Peyer's patch (tissue), 4 donors: ENCODE data around the gene MAPK8IP1. TPM values are rescaled to one million over a fixed set of nuclear protein-coding genes. Genes with fewer than 3 reads are reported as not detected.

ENCODE experiments used
- DNase-seq, 3 donors: peaks; one replicate each; pipeline ENCODE4 v3.0.0-alpha.2; 2017 to 2019
- H3K27ac ChIP-seq, 4 donors: fragments of 200-600 bp; sonication (generic); one replicate each; pipeline ENCODE4 v1.5.1; 2016 to 2019
- H3K27me3 ChIP-seq, 2 donors: fragments of 200-600 bp; sonication (generic); one replicate each; pipeline ENCODE4 v1.5.1; 2019
- H3K36me3 ChIP-seq, 3 donors: fragments of 200-600 bp; sonication (generic); one replicate each; pipeline ENCODE4 v1.5.1; 2016 to 2019
- H3K4me1 ChIP-seq, 4 donors: fragments of 200-600 bp; sonication (generic); one replicate each; pipeline ENCODE4 v1.5.1; 2016 to 2019
- H3K4me3 ChIP-seq, 4 donors: fragments of 200-600 bp; sonication (generic); 1 replicate in 3 of 4; 2 replicates in 1 of 4; pipeline ENCODE4 v1.5.1; 2016 to 2019; ENCODE audit warnings: mild to moderate bottlenecking in 1 of 4
- H3K9me3 ChIP-seq, 4 donors: fragments of 200-600 bp; sonication (generic); one replicate each; pipeline ENCODE4 v1.5.1; 2016 to 2019; ENCODE audit warnings: mild to moderate bottlenecking in 1 of 4
- CTCF ChIP-seq, 6 experiments: fragments of 450-650 bp in 4 of 6; fragments of 200-600 bp in 2 of 6; sonication (generic) in 1 of 6; IDR thresholded peaks; one replicate each; pipeline ENCODE4 v1.5.1; 2017 to 2019; ENCODE audit warnings: antibody characterized with exemption in 6 of 6, mild to moderate bottlenecking in 3 of 6, moderate library complexity in 1 of 6
- POLR2A ChIP-seq, 2 donors: fragments of 450-650 bp; IDR thresholded peaks; one replicate each; pipeline ENCODE4 v1.5.1; 2017; ENCODE audit warnings: antibody characterized with exemption in 2 of 2, mild to moderate bottlenecking in 2 of 2, moderate library complexity in 2 of 2
- total RNA-seq, 4 donors: library from RNA; depleted of rRNA; stranded (reverse); fragments of >200 nt; gene quantifications; one replicate each; pipeline ENCODE4 v1.1.0, GENCODE V29; 2016

The MAPK8IP1 gene
- total RNA-seq, 4 donors from 2014 or later, result 1.1 to 17.3 (median 3.3) TPM

GRCh38 chr11:45913514-45913913, 28.1 kb downstream of the MAPK8IP1 start:
- Histone ChIP-seq H3K27ac (no peak overlapping the region), H3K36me3 (peaks cover 0 to 72% (median 0%) of the 10 kb centered on the region in 3 donors), H3K27me3 (no peaks in the 10 kb centered on the region), H3K4me1 (peaks cover 0 to 15% (median 3%) of the 10 kb centered on the region in 4 donors), H3K9me3 (no peaks in the 10 kb centered on the region), H3K4me3 (no peak overlapping the region)
- TF ChIP-seq CTCF (IDR thresholded peaks at IDR 0.05), result no peak
- TF ChIP-seq POLR2A (IDR thresholded peaks at IDR 0.05), result no peak
- DNase-seq, result no peak

DNA sequence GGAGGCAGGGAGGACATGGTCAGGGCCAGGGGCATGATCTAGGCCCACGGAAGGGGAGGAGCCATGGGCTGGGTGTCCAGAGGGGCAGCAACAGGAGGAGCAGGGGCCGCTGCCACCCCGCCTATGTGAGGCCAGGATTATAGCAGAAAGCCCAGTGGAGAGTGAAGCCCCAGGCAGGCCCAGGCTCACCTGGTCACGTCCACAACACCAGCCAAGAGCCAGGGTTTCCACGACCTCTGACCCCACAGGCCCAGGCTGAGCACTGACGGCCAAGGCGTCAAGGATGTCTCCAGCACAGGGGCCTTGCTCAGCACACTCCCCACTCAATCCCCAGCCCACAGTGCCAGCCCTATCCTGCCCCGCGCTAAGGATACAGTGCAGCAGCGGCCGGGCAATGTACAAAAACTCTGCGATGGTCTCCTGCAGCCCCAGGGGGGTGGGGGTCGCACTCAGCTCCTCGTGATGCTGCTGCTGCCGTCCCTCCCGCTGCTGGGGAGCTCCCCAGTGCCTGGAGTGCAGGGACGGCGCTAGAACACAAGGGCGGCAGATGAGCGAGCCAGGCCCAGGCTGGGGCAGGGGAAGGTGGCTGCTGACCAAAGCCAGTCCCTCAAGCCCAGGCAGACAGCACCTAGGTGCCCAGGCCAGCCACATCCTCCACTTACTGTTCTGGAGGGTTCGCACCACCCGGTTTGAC, 28.6 kb downstream of the MAPK8IP1 start:
- H3K4me3 ChIP-seq, result no peak overlapping the region
- TF ChIP-seq POLR2A (IDR thresholded peaks at IDR 0.05), result no peak
- no peak for TF ChIP-seq CTCF (IDR thresholded peaks at IDR 0.05)
- no peaks in the 10 kb centered on the region for H3K9me3 ChIP-seq
- peaks cover 0 to 15% (median 4%) of the 10 kb centered on the region in 4 donors for H3K4me1 ChIP-seq
- peaks cover 0 to 70% (median 0%) of the 10 kb centered on the region in 3 donors for H3K36me3 ChIP-seq
- H3K27me3 ChIP-seq, result no peaks in the 10 kb centered on the region
- no peak for DNase-seq
- H3K27ac ChIP-seq, result no peak overlapping the region

GRCh38 chr11:45915446-45915845, 30.0 kb downstream of the MAPK8IP1 start:
- Histone ChIP-seq H3K27me3 (no peaks in the 10 kb centered on the region), H3K9me3 (no peaks in the 10 kb centered on the region), H3K27ac (no peak overlapping the region), H3K4me1 (peaks cover 0 to 15% (median 6%) of the 10 kb centered on the region in 4 donors), H3K36me3 (peaks cover 0 to 57% (median 0%) of the 10 kb centered on the region in 3 donors), H3K4me3 (no peak overlapping the region)
- TF ChIP-seq CTCF (IDR thresholded peaks at IDR 0.05) (no peak), POLR2A (IDR thresholded peaks at IDR 0.05) (no peak)
- no peak for DNase-seq

DNA sequence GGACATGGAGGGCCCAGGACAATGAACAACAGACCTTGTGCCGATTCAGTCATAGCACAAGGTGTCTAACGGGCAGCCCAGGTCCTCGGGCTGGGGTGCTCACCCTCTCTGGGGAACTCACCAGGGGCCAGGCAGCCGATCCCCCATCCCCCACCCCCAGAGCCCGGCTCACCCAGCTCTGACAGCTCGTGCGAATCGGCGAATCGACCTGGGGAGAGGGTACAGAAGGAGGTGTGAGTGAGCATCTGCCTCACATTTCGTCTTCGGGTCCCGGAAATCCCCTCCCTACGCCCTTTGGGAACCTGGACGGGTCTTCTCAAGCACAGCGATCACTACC, 31.8 kb downstream of the MAPK8IP1 start:
- peaks cover 0 to 10% of the 10 kb centered on the region in 2 donors for H3K27me3 ChIP-seq
- peaks cover 0 to 39% (median 0%) of the 10 kb centered on the region in 3 donors for H3K36me3 ChIP-seq
- H3K4me3 ChIP-seq, result peak overlapping the region; percentile 75 to 95 (median 81)
- DNase-seq, result no peak
- H3K4me1 ChIP-seq, result peaks cover 1 to 21% (median 12%) of the 10 kb centered on the region in 4 donors
- no peak for TF ChIP-seq CTCF (IDR thresholded peaks at IDR 0.05)
- TF ChIP-seq POLR2A (IDR thresholded peaks at IDR 0.05), result no peak
- no peaks in the 10 kb centered on the region for H3K9me3 ChIP-seq
- peak overlapping the region; percentile 87 to 97 (median 88) for H3K27ac ChIP-seq

- Histone ChIP-seq H3K27ac (peak within 1 kb of the TSS; percentile 87 to 97 (median 88)), H3K36me3 (peaks cover 0 to 33% (median 0%) of the 10 kb centered on the region in 3 donors), H3K27me3 (peaks cover 0 to 15% of the 10 kb centered on the region in 2 donors), H3K4me1 (peaks cover 3 to 27% (median 14%) of the 10 kb centered on the region in 4 donors), H3K4me3 (peak within 1 kb of the TSS; percentile 75 to 95 (median 81)), H3K9me3 (no peaks in the 10 kb centered on the region)
- peak; percentile 90 to 98 (median 95) for DNase-seq
- TF ChIP-seq POLR2A (IDR thresholded peaks at IDR 0.05) (peak; percentile 66 to 72), CTCF (IDR thresholded peaks at IDR 0.05) (no peak)
These were observed 32.3 kb downstream of the MAPK8IP1 start, which contains the start of gene PEX16 for GRCh38 chr11:45917623-45918330. TSS of gene PEX16 (minus strand) at chr11:45917877. CDS start at chr11:45917811, 66 bp downstream.
